BLaER1 (cell line): Measurements from ENCODE around the gene PGBD5.

ENCODE experiments used
- H3K27ac ChIP-seq: shearing (Covaris generic); formaldehyde crosslinking; 2 replicates; pipeline ENCODE4 v1.8.1; 2022
- H3K27me3 ChIP-seq: shearing (Covaris generic); formaldehyde crosslinking; 2 replicates; pipeline ENCODE4 v1.8.1; 2022
- H3K36me3 ChIP-seq: shearing (Covaris generic); formaldehyde crosslinking; 2 replicates; pipeline ENCODE4 v1.8.1; 2022
- H3K4me1 ChIP-seq: shearing (Covaris generic); formaldehyde crosslinking; 2 replicates; pipeline ENCODE4 v1.8.1; 2022
- H3K4me2 ChIP-seq: shearing (Covaris generic); formaldehyde crosslinking; 2 replicates; pipeline ENCODE4 v1.8.1; 2022
- H3K4me3 ChIP-seq: shearing (Covaris generic); formaldehyde crosslinking; 2 replicates; pipeline ENCODE4 v1.8.1; 2022
- H3K9ac ChIP-seq: shearing (Covaris generic); formaldehyde crosslinking; 2 replicates; pipeline ENCODE4 v1.8.1; 2022
- H3K9me3 ChIP-seq: shearing (Covaris generic); formaldehyde crosslinking; 2 replicates; pipeline ENCODE4 v1.8.1; 2022
- H4K20me1 ChIP-seq: shearing (Covaris generic); formaldehyde crosslinking; 2 replicates; pipeline ENCODE4 v1.8.1; 2022
- Cebpa-rat ChIP-seq: shearing (Covaris generic); IDR thresholded peaks from 2 replicates; pipeline ENCODE4 v1.8.1; 2022

The PGBD5 gene

DNA sequence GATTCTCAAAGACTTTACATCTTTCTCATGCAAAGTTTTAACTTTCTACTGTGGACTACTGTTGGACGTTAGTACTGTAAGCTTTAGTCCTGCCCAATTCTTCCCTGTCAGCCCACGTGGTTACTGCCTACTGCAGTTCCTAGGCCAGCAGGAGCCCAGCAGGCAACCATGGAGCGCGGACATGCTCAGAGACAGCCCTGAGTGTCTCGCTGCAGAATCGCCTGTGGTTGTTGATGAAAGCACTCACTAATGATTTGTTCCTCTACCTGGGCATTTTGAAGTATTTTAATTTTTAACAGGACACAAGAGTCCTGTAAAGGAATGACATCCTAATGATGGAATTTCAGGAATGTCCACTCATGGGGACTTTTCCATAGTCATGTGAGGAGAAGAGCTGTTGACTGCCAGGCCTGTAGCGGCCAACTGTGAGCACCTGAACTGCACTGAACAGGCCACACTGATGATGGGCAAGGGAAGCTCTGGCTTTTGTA lies 44.1 kb downstream of the PGBD5 start:
- Histone ChIP-seq H3K36me3 (no peaks in the 10 kb centered on the region), H3K4me3 (no peak overlapping the region), H4K20me1 (no peaks in the 10 kb centered on the region), H3K4me1 (peaks cover 9% of the 10 kb centered on the region), H3K9me3 (peaks cover 29% of the 10 kb centered on the region), H3K9ac (no peak overlapping the region), H3K4me2 (0 out of 2 replicates have a peak overlapping the region, but pooled peaks have one; percentile 14), H3K27me3 (no peaks in the 10 kb centered on the region), H3K27ac (no peak overlapping the region)
- no peak for TF ChIP-seq Cebpa-rat

DNA sequence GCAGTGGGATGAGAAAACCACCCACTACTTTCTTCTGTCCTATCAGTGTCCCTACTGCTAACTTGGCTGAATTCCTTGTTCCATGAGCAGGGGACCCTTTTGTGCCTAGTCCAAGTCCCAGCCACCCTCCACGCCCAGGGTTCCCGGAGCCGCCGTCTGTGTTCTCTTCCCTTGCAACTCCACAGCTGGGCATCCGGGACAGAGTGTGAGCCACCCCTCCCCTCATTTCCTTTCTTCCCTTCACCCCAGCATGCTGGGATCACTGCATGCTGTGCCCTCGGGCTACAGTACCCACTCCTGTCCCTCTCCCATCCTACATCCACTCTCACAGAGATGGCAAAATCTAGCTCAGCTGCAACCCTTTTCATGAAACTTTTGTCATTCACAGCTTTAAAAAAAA lies 44.5 kb downstream of the PGBD5 start:
- no peak overlapping the region for H3K4me3 ChIP-seq
- H3K4me1 ChIP-seq, result peaks cover 9% of the 10 kb centered on the region
- H4K20me1 ChIP-seq, result no peaks in the 10 kb centered on the region
- no peak for TF ChIP-seq Cebpa-rat
- H3K27me3 ChIP-seq, result no peaks in the 10 kb centered on the region
- H3K9ac ChIP-seq, result no peak overlapping the region
- H3K9me3 ChIP-seq, result peaks cover 29% of the 10 kb centered on the region
- 0 out of 2 replicates have a peak overlapping the region, but pooled peaks have one; percentile 14 for H3K4me2 ChIP-seq
- no peaks in the 10 kb centered on the region for H3K36me3 ChIP-seq
- H3K27ac ChIP-seq, result no peak overlapping the region

DNA sequence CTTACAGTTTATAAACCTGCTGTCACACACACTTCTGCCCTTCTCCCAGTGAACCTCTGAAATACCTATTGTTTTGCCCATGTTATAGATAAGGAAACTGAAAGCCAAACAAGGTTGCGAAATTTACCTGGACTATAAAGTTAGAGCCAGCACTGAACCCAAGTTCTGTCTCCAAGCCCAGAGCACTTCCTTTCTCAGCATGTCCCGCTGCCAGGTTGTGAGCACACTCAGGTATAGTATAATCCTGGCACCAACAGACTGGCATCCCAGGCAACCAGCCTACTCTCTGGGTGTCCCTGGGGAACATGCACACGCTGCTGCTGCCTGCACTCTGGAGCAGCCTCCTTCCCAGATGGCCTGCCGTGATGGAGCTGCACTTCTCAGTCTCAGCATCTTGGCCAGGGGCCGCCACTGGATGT lies 45.1 kb downstream of the PGBD5 start:
- Histone ChIP-seq H3K27me3 (no peaks in the 10 kb centered on the region), H3K9me3 (peaks cover 29% of the 10 kb centered on the region), H4K20me1 (no peaks in the 10 kb centered on the region), H3K9ac (no peak overlapping the region), H3K4me2 (0 out of 2 replicates have a peak overlapping the region, but pooled peaks have one; percentile 14), H3K4me3 (no peak overlapping the region), H3K27ac (no peak overlapping the region), H3K36me3 (no peaks in the 10 kb centered on the region), H3K4me1 (peaks cover 9% of the 10 kb centered on the region)
- TF ChIP-seq Cebpa-rat, result 0 out of 2 replicates have a peak, but pooled peaks have one; percentile 37

DNA sequence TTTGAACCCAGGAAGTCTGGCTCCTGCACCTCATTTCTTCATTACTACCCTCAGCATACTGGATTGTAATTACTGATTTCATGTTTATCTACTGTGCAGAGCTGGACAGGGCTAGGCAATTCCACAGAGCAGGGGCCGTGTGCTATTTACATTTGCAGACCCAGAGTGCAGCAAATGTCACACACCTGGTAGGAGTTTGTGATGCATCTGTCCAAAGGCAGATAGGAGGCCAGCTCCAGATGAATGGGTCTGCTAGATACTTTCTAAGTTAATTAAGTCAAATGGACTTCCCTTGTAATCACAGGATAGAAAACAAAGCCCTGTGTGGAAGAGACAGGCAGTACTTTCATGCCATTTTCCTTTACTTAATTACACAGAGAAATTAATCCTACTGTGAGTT lies 46.2 kb downstream of the PGBD5 start:
- no peaks in the 10 kb centered on the region for H4K20me1 ChIP-seq
- H3K36me3 ChIP-seq, result no peaks in the 10 kb centered on the region
- H3K27ac ChIP-seq, result no peak overlapping the region
- no peak for TF ChIP-seq Cebpa-rat
- H3K9ac ChIP-seq, result no peak overlapping the region
- peaks cover 29% of the 10 kb centered on the region for H3K9me3 ChIP-seq
- no peak overlapping the region for H3K4me3 ChIP-seq
- peaks cover 9% of the 10 kb centered on the region for H3K4me1 ChIP-seq
- no peak overlapping the region for H3K4me2 ChIP-seq
- H3K27me3 ChIP-seq, result no peaks in the 10 kb centered on the region

DNA sequence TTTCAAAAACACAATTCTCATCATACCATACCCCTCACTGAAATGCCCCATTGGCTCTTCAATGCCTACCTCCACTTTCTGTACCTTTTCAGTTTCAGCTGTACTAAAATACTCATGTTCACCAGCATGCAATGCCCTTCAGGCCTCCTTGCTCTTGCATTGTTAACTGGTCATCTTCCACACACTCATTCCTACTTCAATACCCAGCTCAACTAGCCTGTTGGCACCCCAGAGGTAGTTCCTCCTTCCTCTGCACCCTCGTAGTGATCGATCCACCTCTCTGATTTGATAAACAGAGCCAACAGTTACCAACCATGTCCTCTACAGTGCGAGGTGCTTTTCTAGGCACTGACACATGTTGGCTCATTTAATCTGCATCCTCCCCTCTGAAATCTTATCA lies 46.7 kb downstream of the PGBD5 start:
- H3K4me1 ChIP-seq, result peaks cover 9% of the 10 kb centered on the region
- H3K9ac ChIP-seq, result no peak overlapping the region
- TF ChIP-seq Cebpa-rat, result no peak
- peaks cover 29% of the 10 kb centered on the region for H3K9me3 ChIP-seq
- no peak overlapping the region for H3K4me2 ChIP-seq
- H3K4me3 ChIP-seq, result no peak overlapping the region
- H3K27me3 ChIP-seq, result no peaks in the 10 kb centered on the region
- H3K36me3 ChIP-seq, result no peaks in the 10 kb centered on the region
- no peaks in the 10 kb centered on the region for H4K20me1 ChIP-seq
- no peak overlapping the region for H3K27ac ChIP-seq

DNA sequence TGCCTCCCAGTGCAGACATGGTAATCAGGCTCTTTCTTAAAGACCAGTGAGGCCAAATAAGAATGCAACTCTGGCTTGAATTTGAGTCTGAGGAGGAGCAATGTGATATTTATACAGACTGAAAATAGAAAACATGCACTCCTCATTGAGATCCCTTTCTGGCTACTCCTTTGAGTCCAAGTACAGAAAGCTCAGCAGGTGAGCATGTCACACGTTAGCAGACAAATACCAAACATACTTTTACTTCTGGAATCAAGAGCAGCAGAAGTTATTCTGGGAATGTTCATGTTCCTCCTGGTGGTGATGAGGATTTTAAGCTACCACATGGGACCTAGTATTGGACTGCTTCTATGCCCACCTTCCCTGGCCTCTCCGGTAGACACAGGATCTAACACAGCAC lies 48.3 kb downstream of the PGBD5 start:
- H3K4me2 ChIP-seq, result no peak overlapping the region
- H4K20me1 ChIP-seq, result no peaks in the 10 kb centered on the region
- H3K9me3 ChIP-seq, result peaks cover 29% of the 10 kb centered on the region
- H3K9ac ChIP-seq, result no peak overlapping the region
- no peaks in the 10 kb centered on the region for H3K27me3 ChIP-seq
- H3K36me3 ChIP-seq, result no peaks in the 10 kb centered on the region
- TF ChIP-seq Cebpa-rat, result no peak
- no peak overlapping the region for H3K4me3 ChIP-seq
- H3K27ac ChIP-seq, result no peak overlapping the region
- H3K4me1 ChIP-seq, result peaks cover 9% of the 10 kb centered on the region

DNA sequence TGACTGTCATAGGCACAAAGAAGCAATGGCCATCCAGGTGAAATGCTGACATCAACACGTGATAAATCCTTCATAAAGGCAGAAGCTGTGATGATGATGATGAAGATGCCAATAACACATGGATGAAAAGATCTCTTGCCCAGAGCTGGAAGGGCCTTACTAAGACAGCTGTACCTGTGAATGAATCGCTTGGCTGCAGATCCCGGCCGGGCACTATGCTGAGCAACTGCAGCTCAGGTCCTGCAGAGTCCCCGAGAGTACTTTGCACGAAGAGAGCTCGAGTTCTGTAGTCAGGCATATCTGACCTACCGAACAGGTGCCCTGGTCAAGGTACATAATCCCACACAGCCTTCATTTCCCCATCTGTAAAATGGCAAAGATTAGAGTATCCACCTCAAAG lies 48.8 kb downstream of the PGBD5 start:
- TF ChIP-seq Cebpa-rat, result no peak

DNA sequence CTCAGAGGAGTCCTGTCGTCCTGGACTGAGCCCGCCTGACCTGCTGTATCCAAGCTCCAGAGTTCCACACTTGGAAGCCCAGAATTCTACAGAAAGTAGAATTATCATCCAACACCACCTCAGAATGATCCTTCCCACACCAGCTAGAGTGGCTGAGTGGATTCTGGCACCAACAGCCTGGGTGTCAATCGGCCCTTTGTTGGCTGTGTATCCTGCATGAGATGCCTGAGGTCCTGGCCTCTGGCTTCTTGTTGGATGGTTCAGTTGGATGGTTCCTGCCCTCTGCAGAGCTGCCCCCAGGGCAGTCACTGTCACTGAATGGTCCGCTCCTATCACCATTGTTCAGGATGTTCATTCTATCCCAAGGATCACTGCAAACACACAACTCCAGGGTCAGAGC lies 49.8 kb downstream of the PGBD5 start:
- H3K4me1 ChIP-seq, result peaks cover 2% of the 10 kb centered on the region
- H3K9ac ChIP-seq, result no peak overlapping the region
- H4K20me1 ChIP-seq, result no peaks in the 10 kb centered on the region
- TF ChIP-seq Cebpa-rat, result no peak
- no peaks in the 10 kb centered on the region for H3K27me3 ChIP-seq
- H3K9me3 ChIP-seq, result peaks cover 29% of the 10 kb centered on the region
- no peak overlapping the region for H3K4me2 ChIP-seq
- H3K4me3 ChIP-seq, result no peak overlapping the region
- H3K27ac ChIP-seq, result no peak overlapping the region
- H3K36me3 ChIP-seq, result no peaks in the 10 kb centered on the region

More for the DNA sequence above, 48.8 kb downstream of the PGBD5 start:
- Histone ChIP-seq H3K27me3 (no peaks in the 10 kb centered on the region), H3K4me1 (peaks cover 9% of the 10 kb centered on the region), H4K20me1 (no peaks in the 10 kb centered on the region), H3K9me3 (peaks cover 29% of the 10 kb centered on the region), H3K4me2 (no peak overlapping the region), H3K4me3 (no peak overlapping the region), H3K9ac (no peak overlapping the region), H3K36me3 (no peaks in the 10 kb centered on the region), H3K27ac (no peak overlapping the region)

DNA sequence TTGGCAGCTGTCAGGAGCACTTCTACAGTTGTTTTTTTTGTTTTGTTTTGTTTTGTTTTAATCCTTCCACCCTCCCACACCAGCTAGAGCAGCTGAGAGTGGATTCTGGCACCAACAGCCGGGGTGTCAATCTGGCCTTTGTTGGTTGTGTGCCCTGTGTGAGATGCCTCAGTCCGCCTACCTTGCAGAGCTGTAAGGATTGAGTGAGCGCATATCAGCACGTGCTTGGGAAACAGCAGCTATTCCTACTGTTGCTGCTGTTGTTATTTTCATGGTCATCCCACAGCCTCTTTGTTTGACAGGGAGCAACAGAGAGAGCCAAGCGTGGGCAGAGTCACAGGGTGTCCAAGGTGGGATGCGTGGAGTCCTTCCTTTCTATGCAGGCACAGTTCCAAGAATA lies 50.4 kb downstream of the PGBD5 start:
- Histone ChIP-seq H3K9me3 (peaks cover 27% of the 10 kb centered on the region), H3K4me2 (no peak overlapping the region), H3K4me3 (no peak overlapping the region), H3K36me3 (no peaks in the 10 kb centered on the region), H3K9ac (no peak overlapping the region), H3K27me3 (no peaks in the 10 kb centered on the region), H4K20me1 (no peaks in the 10 kb centered on the region), H3K4me1 (no peaks in the 10 kb centered on the region), H3K27ac (no peak overlapping the region)
- no peak for TF ChIP-seq Cebpa-rat

DNA sequence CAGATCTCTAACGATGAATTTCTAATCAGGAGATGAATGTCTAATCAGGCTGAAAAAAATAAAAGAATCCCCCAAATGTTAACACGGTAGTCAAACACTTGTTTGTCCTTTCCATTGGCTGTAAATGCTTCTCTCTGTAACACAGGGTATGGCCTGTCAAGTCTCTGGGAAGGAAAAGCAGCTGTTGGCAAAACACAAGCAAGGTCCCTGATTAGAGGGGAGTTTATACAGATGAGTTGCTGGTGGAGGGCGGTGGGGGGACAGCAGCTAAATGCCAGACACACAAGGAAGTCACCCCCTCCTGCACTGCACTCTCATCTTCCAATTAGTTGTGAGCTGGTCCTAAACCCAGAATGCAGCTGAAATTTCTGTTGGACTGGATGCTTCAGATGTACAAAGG lies 51.0 kb downstream of the PGBD5 start:
- TF ChIP-seq Cebpa-rat, result no peak

More for the DNA sequence above, 51.0 kb downstream of the PGBD5 start:
- H3K27ac ChIP-seq, result no peak overlapping the region
- H3K4me1 ChIP-seq, result no peaks in the 10 kb centered on the region
- no peak overlapping the region for H3K9ac ChIP-seq
- peaks cover 21% of the 10 kb centered on the region for H3K9me3 ChIP-seq
- H3K27me3 ChIP-seq, result no peaks in the 10 kb centered on the region
- H4K20me1 ChIP-seq, result no peaks in the 10 kb centered on the region
- no peak overlapping the region for H3K4me2 ChIP-seq
- H3K36me3 ChIP-seq, result no peaks in the 10 kb centered on the region
- H3K4me3 ChIP-seq, result no peak overlapping the region
